HG03460 (cell line): Measurements from ENCODE around the gene CPNE2.

Experiments
- ATAC-seq: cut with Tn5 transposase; IDR thresholded peaks from one replicate; pipeline ENCODE4 v1.9.1; 2021; ENCODE audit not compliant: unreplicated experiment

The CPNE2 gene

GRCh38 chr16:57190136-57190535 is 97.8 kb downstream of the CPNE2 start:
- ATAC-seq = no peak

- ATAC-seq = no peak
Observed at GRCh38 chr16:57191056-57191571, 98.7 kb downstream of the CPNE2 start.

- ATAC-seq = no peak
Observed at GRCh38 chr16:57192146-57192545, 99.8 kb downstream of the CPNE2 start.

- ATAC-seq = no peak
Observed at GRCh38 chr16:57192720-57193486, 100.5 kb downstream of the CPNE2 start.

- ATAC-seq = no peak
Observed at GRCh38 chr16:57194512-57194911, 102.1 kb downstream of the CPNE2 start.

- no peak for ATAC-seq
Observed at GRCh38 chr16:57196286-57196685, 103.9 kb downstream of the CPNE2 start.

GRCh38 chr16:57196753-57197152 is 104.4 kb downstream of the CPNE2 start:
- no peak for ATAC-seq
